K562 (cell line): ENCODE data around the gene BPNT1. TPM values are rescaled to one million over a fixed set of nuclear protein-coding genes. Genes with fewer than 3 reads are reported as not detected.
A peak's percentile ranks its signal among the peaks of the same experiment; 100 is the strongest.

Source experiments
- ASH1L ChIP-seq: fragments of 450-650 bp; IDR thresholded peaks from 2 replicates; pipeline ENCODE4 v1.6.1; 2018; ENCODE audit warnings: borderline replicate concordance, mild to moderate bottlenecking, low read depth; ENCODE audit not compliant: partially characterized antibody
- CBX3 ChIP-seq, 2 experiments: IDR thresholded peaks; 1 replicate in 1 of 2; 2 replicates in 1 of 2; pipeline ENCODE4 v1.6.1; 2012; ENCODE audit warnings: inconsistent platforms in 2 of 2, low read length in 2 of 2, borderline replicate concordance in 1 of 2, control low read depth in 1 of 2
- DMBX1 ChIP-seq: fragments of 250-450 bp; sonication (Bioruptor Pico); IDR thresholded peaks from 2 replicates; pipeline ENCODE4 v1.8.0; 2022; ENCODE audit warnings: inconsistent platforms, mild to moderate bottlenecking, moderate library complexity, borderline replicate concordance
- ELF1 ChIP-seq: fragments of 200-800 bp; sonication (Bioruptor generic); IDR thresholded peaks from 2 replicates; pipeline ENCODE4 v1.6.1; 2016; ENCODE audit warnings: missing genetic modification characterization, missing compliant biosample characterization
- FOXA3 ChIP-seq, 2 experiments: fragments of 450-650 bp in 1 of 2; sonication (generic) in 1 of 2; formaldehyde crosslinking; IDR thresholded peaks in 1 of 2; conservative IDR thresholded peaks in 1 of 2; 2 replicates each; pipeline versions ENCODE4 v1.4.0 to v1.8.0; 2020 to 2022; ENCODE audit warnings: mild to moderate bottlenecking in 2 of 2, missing genetic modification reagents in 1 of 2
- FOXK1 ChIP-seq: sonication (generic); formaldehyde crosslinking; IDR thresholded peaks from 2 replicates; pipeline ENCODE4 v1.8.0; 2022; ENCODE audit warnings: missing genetic modification reagents, mild to moderate bottlenecking, borderline replicate concordance
- FOXK2 ChIP-seq, 2 experiments: fragments of 450-650 bp; IDR thresholded peaks in 1 of 2; conservative IDR thresholded peaks in 1 of 2; 2 replicates each; pipeline ENCODE4 v1.6.1; 2016; ENCODE audit warnings: low read depth in 2 of 2, mild to moderate bottlenecking in 1 of 2
- GATAD2A ChIP-seq: fragments of 450-650 bp; IDR thresholded peaks from 2 replicates; pipeline ENCODE4 v1.6.1; 2017
- HDAC1 ChIP-seq, 2 experiments: fragments of 450-650 bp; IDR thresholded peaks; 2 replicates each; pipeline ENCODE4 v1.6.1; 2016 to 2017; ENCODE audit warnings: inconsistent platforms in 1 of 2, mild to moderate bottlenecking in 1 of 2, moderate library complexity in 1 of 2
- HLTF ChIP-seq: fragments of 450-650 bp; IDR thresholded peaks from 2 replicates; pipeline ENCODE4 v1.6.1; 2016
- HNRNPH1 ChIP-seq: fragments of 200-400 bp; formaldehyde crosslinking; optimal IDR thresholded peaks from 2 replicates; pipeline ENCODE3; 2017; ENCODE audit warnings: low read depth, mild to moderate bottlenecking, low read length, moderate library complexity
- KLF10 ChIP-seq: fragments of 250-450 bp; sonication (Bioruptor Pico); IDR thresholded peaks from 2 replicates; pipeline ENCODE4 v1.6.1; 2021; ENCODE audit warnings: matching md5 sums
- NCOA1 ChIP-seq: fragments of 450-650 bp; IDR thresholded peaks from 2 replicates; pipeline ENCODE4 v1.6.1; 2016; ENCODE audit warnings: low read depth
- NFIC ChIP-seq: fragments of 450-650 bp; IDR thresholded peaks from 2 replicates; pipeline ENCODE4 v1.6.1; 2017; ENCODE audit warnings: mild to moderate bottlenecking, inconsistent platforms
- PHB2 ChIP-seq: fragments of 450-650 bp; IDR thresholded peaks from 2 replicates; pipeline ENCODE4 v1.6.1; 2017; ENCODE audit warnings: low read depth
- PRPF4 ChIP-seq: fragments of 200-400 bp; formaldehyde crosslinking; IDR thresholded peaks from one replicate; pipeline ENCODE4 v1.6.1; 2017; ENCODE audit warnings: low read length, low read depth, mild to moderate bottlenecking; ENCODE audit not compliant: insufficient read depth, poor library complexity, severe bottlenecking
- RBFOX2 ChIP-seq: fragments of 200-400 bp; formaldehyde crosslinking; IDR thresholded peaks from 2 replicates; pipeline ENCODE4 v1.6.1; 2017; ENCODE audit warnings: low read depth, mild to moderate bottlenecking, low read length, moderate library complexity
- TSHZ1 ChIP-seq: fragments of 250-450 bp; sonication (Bioruptor Pico); IDR thresholded peaks from 2 replicates; pipeline ENCODE4 v1.4.0; 2020; ENCODE audit warnings: mild to moderate bottlenecking, moderate library complexity
- UBTF ChIP-seq, 2 experiments: IDR thresholded peaks; 2 replicates each; pipeline ENCODE4 v1.6.1; 2012; ENCODE audit warnings: improper control_type of control experiment in 2 of 2, low read depth in 2 of 2, low read length in 2 of 2, borderline replicate concordance in 1 of 2
- ZNF280A ChIP-seq: fragments of 450-650 bp; IDR thresholded peaks from 2 replicates; pipeline ENCODE4 v1.6.1; 2018; ENCODE audit warnings: mild to moderate bottlenecking, low read depth; ENCODE audit not compliant: partially characterized antibody
- ZNF316 ChIP-seq: fragments of 450-650 bp; IDR thresholded peaks from 2 replicates; pipeline ENCODE4 v1.6.1; 2016
- polyA plus RNA-seq, 8 experiments: library from polyadenylated mRNA; depleted of rRNA in 4 of 8; stranded (reverse) in 5 of 8; unstranded in 3 of 8; fragments of >200 nt; fragmentation: Nextera tagmentation in 2 of 8; fragmentation: Illumina TruSeq in 1 of 8; extraction: Ambion mirVana in 2 of 8; extraction: Trizol in 1 of 8; gene quantifications; 2 replicates each; pipeline versions ENCODE4 v1.2.1 to v1.2.3, GENCODE V29; 2011 to 2014; ENCODE audit warnings: inconsistent platforms in 1 of 8, missing spikeins in 1 of 8
- total RNA-seq, 7 experiments: library from RNA; depleted of rRNA in 6 of 7; stranded (reverse); fragments of >200 nt in 6 of 7; fragmentation: Illumina TruSeq in 2 of 7; extraction: Trizol in 2 of 7; gene quantifications; 2 replicates each; pipeline versions ENCODE4 v1.2.1 to v1.2.3, GENCODE V29; 2011 to 2021; ENCODE audit warnings: low replicate concordance in 1 of 7

BPNT1 gene
- total and polyA plus RNA-seq, 9 of the 15 experiments (the other 6 are each of a cell fraction or from before 2014, with no cell fraction given), result 30.2 to 73.8 (median 40.5) TPM

GRCh38 chr1:220045356-220046051 is 44.1 kb downstream of the BPNT1 start (continued):
- TF ChIP-seq FOXK2 (conservative IDR thresholded peaks at IDR 0.05 in 1 of 2, IDR thresholded peaks at IDR 0.05 in 1 of 2; ENCODE audit: low read depth in 2 of 2), result peak; percentile 85 to 87
- no peak for TF ChIP-seq PHB2
- 0 out of 2 replicates have a peak, but pooled peaks have one; percentile 16 for TF ChIP-seq DMBX1 (CRISPR knock-in tag)
- peak; percentile 4 to 69; a peak in 2 of 4 replicates for TF ChIP-seq FOXA3 (CRISPR knock-in tag; conservative IDR thresholded peaks at IDR 0.05 in 1 of 2, IDR thresholded peaks at IDR 0.05 in 1 of 2)
- TF ChIP-seq ZNF316, result 0 out of 2 replicates have a peak, but pooled peaks have one; percentile 6
- no peak for TF ChIP-seq RBFOX2
- TF ChIP-seq ZNF280A, result no peak
- TF ChIP-seq PRPF4, result no peak
- TF ChIP-seq FOXK1 (CRISPR knock-in tag), result 0 out of 2 replicates have a peak, but pooled peaks have one; percentile 65
- TF ChIP-seq HNRNPH1, result no peak
- peak in 1 of 2 experiments; percentile 18; a peak in 1 of 3 replicates for TF ChIP-seq CBX3 (IDR thresholded peaks at IDR 0.05; ENCODE audit: borderline replicate concordance in 1 of 2, low read length in 2 of 2)
- TF ChIP-seq UBTF (IDR thresholded peaks at IDR 0.05; ENCODE audit: borderline replicate concordance in 1 of 2, low read depth in 2 of 2, low read length in 2 of 2), result 0 out of 4 replicates have a peak, but pooled peaks have one; percentile 14 to 54
- TF ChIP-seq TSHZ1 (CRISPR knock-in tag), result no peak
- TF ChIP-seq ELF1 (tag), result peak; percentile 70
- no peak for TF ChIP-seq GATAD2A
- peak in 1 of 2 experiments; percentile 90; a peak in 2 of 4 replicates for TF ChIP-seq HDAC1 (IDR thresholded peaks at IDR 0.05)
- TF ChIP-seq NCOA1, result 0 out of 2 replicates have a peak, but pooled peaks have one; percentile 26
- peak; percentile 57 for TF ChIP-seq ASH1L
- no peak for TF ChIP-seq NFIC
- no peak for TF ChIP-seq KLF10 (CRISPR knock-in tag)
- TF ChIP-seq HLTF, result peak; percentile 60; the same call in 1 of the 2 replicates
